DND-41 (cell line): ENCODE measurements around the gene PBX3.

Source experiments
- ATAC-seq: fragments of 200-7000 bp; cut with Tn5 transposase; 3 replicates; pipeline ENCODE4 v1.9.1; 2021; ENCODE audit warnings: low read depth; ENCODE audit not compliant: insufficient read depth
- DNase-seq: peaks from one replicate; pipeline ENCODE4 v3.0.0-alpha.2; 2020
- H2AFZ ChIP-seq: 2 replicates; pipeline ENCODE4 v1.6.0; 2012; ENCODE audit warnings: low read depth, low read length
- H3K27ac ChIP-seq: 2 replicates; pipeline ENCODE4 v1.5.1; 2012; ENCODE audit warnings: low read length, inconsistent platforms
- H3K27me3 ChIP-seq: fragments of 200-600 bp; sonication (generic); 2 replicates; pipeline ENCODE4 v1.6.0; 2012; ENCODE audit warnings: low read length, mild to moderate bottlenecking, inconsistent platforms; ENCODE audit not compliant: insufficient read depth, poor library complexity
- H3K36me3 ChIP-seq: 2 replicates; pipeline ENCODE4 v1.5.1; 2012; ENCODE audit warnings: low read length, inconsistent platforms; ENCODE audit not compliant: insufficient read depth
- H3K4me1 ChIP-seq: 2 replicates; pipeline ENCODE4 v1.5.1; 2012; ENCODE audit warnings: mild to moderate bottlenecking, low read length; ENCODE audit not compliant: insufficient read depth
- H3K4me2 ChIP-seq: 2 replicates; pipeline ENCODE4 v1.6.0; 2012; ENCODE audit warnings: mild to moderate bottlenecking, moderate library complexity, low read length, inconsistent platforms; ENCODE audit not compliant: insufficient read depth
- H3K4me3 ChIP-seq, 2 experiments: fragments of 200-600 bp in 1 of 2; shearing (Covaris generic) in 1 of 2; 2 replicates each; pipeline ENCODE4 v1.5.1; 2012 to 2016; ENCODE audit warnings: inconsistent platforms in 2 of 2, low read length in 2 of 2, mild to moderate bottlenecking in 2 of 2, low read depth in 1 of 2, moderate library complexity in 1 of 2
- H3K79me2 ChIP-seq: 2 replicates; pipeline ENCODE4 v1.6.0; 2012; ENCODE audit warnings: low read length, inconsistent platforms; ENCODE audit not compliant: insufficient read depth
- H3K9ac ChIP-seq: 2 replicates; pipeline ENCODE4 v1.6.0; 2012; ENCODE audit warnings: low read depth, mild to moderate bottlenecking, inconsistent platforms, low read length, moderate library complexity
- H3K9me3 ChIP-seq: 2 replicates; pipeline ENCODE4 v1.5.1; 2012; ENCODE audit warnings: low read length, moderate library complexity, mild to moderate bottlenecking, inconsistent platforms; ENCODE audit not compliant: insufficient read depth, severe bottlenecking
- H4K20me1 ChIP-seq: 2 replicates; pipeline ENCODE4 v1.6.0; 2012; ENCODE audit warnings: low read length; ENCODE audit not compliant: insufficient read depth
- EZH2 ChIP-seq: IDR thresholded peaks from 3 replicates; pipeline ENCODE4 v1.6.1; 2012; ENCODE audit warnings: borderline replicate concordance, low read depth, mild to moderate bottlenecking, moderate library complexity, low read length, inconsistent platforms; ENCODE audit not compliant: severe bottlenecking
- TF ChIP-seq, protein P1 (sequence below): IDR thresholded peaks from 2 replicates; pipeline ENCODE4 v1.5.1; 2012; ENCODE audit warnings: borderline replicate concordance, low read length, moderate library complexity, mild to moderate bottlenecking; ENCODE audit not compliant: poor library complexity, severe bottlenecking; ENCODE audit errors: extremely low read depth

PBX3 gene

DNA sequence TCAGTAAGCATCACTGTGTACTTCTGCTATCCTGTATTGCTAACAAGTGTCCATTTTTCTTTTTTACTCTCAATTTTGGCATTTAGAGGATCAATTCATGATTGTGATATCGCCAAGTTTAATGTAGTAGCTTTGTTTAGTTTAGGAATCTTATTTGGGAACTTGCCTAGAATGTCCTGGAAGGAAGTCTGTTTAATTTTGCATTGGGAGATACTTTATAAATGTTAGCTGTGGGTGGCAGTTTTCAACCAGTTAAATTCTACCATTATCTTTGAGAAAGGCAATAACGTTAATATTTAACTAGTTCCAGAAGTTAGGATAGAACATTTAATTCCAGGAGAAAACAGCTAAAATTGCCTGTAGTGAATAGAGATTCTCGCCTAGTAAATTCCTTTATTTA lies 78.6 kb downstream of the PBX3 start:
- DNase-seq (no peak), ATAC-seq (no peak)
- Histone ChIP-seq H3K79me2 (peaks cover 4% of the 10 kb centered on the region; the same call in 1 of the 2 replicates), H3K36me3 (no peaks in the 10 kb centered on the region), H3K4me2 (no peak overlapping the region), H3K4me1 (peaks cover 25% of the 10 kb centered on the region), H3K9me3 (no peaks in the 10 kb centered on the region), H2AFZ (no peak overlapping the region), H3K9ac (no peak overlapping the region), H4K20me1 (no peaks in the 10 kb centered on the region), H3K27me3 (no peaks in the 10 kb centered on the region), H3K27ac (no peak overlapping the region), H3K4me3 (no peak overlapping the region)
- TF ChIP-seq EZH2 = no peak
- TF ChIP-seq, protein P1, sequence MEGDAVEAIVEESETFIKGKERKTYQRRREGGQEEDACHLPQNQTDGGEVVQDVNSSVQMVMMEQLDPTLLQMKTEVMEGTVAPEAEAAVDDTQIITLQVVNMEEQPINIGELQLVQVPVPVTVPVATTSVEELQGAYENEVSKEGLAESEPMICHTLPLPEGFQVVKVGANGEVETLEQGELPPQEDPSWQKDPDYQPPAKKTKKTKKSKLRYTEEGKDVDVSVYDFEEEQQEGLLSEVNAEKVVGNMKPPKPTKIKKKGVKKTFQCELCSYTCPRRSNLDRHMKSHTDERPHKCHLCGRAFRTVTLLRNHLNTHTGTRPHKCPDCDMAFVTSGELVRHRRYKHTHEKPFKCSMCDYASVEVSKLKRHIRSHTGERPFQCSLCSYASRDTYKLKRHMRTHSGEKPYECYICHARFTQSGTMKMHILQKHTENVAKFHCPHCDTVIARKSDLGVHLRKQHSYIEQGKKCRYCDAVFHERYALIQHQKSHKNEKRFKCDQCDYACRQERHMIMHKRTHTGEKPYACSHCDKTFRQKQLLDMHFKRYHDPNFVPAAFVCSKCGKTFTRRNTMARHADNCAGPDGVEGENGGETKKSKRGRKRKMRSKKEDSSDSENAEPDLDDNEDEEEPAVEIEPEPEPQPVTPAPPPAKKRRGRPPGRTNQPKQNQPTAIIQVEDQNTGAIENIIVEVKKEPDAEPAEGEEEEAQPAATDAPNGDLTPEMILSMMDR = no peak

DNA sequence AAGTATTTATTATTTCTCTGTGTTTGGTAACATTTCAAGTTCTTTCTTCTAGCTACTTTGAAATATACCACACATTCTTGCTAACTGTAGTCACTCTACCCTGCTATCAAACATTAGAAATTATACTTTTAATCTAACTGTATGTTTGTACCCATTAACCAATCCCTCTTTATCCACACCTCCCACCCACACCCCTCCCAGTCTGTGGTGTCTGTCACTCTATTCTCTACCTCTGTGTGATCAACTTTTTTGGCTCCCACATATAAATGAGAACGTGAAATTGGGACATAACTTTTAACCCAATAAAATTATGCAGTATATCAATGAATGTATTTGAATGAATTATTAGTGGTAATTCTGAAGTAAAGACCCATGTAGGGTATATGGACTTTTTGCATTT lies 79.7 kb downstream of the PBX3 start:
- Histone ChIP-seq H2AFZ (no peak overlapping the region), H3K36me3 (no peaks in the 10 kb centered on the region), H4K20me1 (no peaks in the 10 kb centered on the region), H3K9me3 (no peaks in the 10 kb centered on the region), H3K9ac (no peak overlapping the region), H3K4me3 (no peak overlapping the region), H3K27ac (no peak overlapping the region), H3K4me2 (no peak overlapping the region), H3K27me3 (no peaks in the 10 kb centered on the region), H3K79me2 (peaks cover 4% of the 10 kb centered on the region; the same call in 1 of the 2 replicates), H3K4me1 (peaks cover 25% of the 10 kb centered on the region)
- no peak for DNase-seq
- no peak for ATAC-seq
- no peak for TF ChIP-seq EZH2
- TF ChIP-seq, protein P1 = no peak

DNA sequence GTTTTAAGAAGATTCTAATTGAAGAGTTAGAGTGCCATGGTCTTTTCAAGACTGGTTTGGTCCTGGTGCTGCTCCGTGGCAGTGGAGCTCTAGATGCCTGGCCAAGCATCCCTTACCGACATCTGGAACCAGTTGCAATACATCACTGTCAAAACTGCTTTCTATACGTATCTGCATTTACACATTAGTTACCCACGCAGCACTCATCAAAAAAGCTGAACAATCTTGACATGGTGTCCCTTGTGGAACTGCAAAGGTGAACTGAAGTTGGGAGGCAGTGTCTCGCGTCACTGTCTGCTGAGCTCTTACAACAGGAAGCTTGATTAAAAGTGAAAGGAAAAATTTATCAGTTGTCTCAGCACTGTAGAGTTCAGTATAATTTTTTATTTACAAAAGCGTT lies 82.6 kb downstream of the PBX3 start:
- Histone ChIP-seq H3K36me3 (no peaks in the 10 kb centered on the region), H3K4me2 (peak overlapping the region; percentile 61), H4K20me1 (no peaks in the 10 kb centered on the region), H3K9me3 (no peaks in the 10 kb centered on the region), H3K9ac (peak overlapping the region; percentile 0; the same call in 1 of the 2 replicates), H3K27ac (peak overlapping the region; percentile 55; the same call in 1 of the 2 replicates), H3K27me3 (no peaks in the 10 kb centered on the region), H3K4me3 (peak overlapping the region in 1 of 2 experiments; percentile 42; a peak in 2 of 4 replicates), H3K79me2 (peaks cover 6% of the 10 kb centered on the region; the same call in 1 of the 2 replicates), H2AFZ (peak overlapping the region; percentile 38), H3K4me1 (peaks cover 12% of the 10 kb centered on the region; the same call in 1 of the 2 replicates)
- ATAC-seq (peak; percentile 99), DNase-seq (peak; percentile 54)
- no peak for TF ChIP-seq EZH2
- TF ChIP-seq, protein P1 = no peak

DNA sequence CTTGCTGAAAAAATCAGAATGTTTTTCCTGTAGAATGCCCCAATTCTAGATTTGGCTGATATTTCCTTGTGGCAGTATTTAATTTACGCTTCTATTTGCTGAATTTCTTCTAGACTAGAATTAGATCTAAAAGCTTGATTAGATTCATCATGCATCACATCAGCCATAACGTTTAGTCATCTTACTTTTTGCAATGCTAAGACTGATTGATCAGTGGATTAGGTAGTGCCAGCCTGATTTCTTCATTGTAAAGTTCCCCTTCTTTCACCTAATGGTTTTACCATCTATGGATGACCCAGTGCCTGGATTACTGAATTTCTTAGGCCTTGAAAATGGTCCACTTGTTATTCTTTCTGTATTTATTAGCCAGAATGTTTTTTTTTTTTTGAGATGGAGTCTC lies 83.9 kb downstream of the PBX3 start:
- Histone ChIP-seq H3K27me3 (no peaks in the 10 kb centered on the region), H3K4me2 (no peak overlapping the region), H3K36me3 (no peaks in the 10 kb centered on the region), H3K4me1 (peaks cover 12% of the 10 kb centered on the region; the same call in 1 of the 2 replicates), H3K27ac (no peak overlapping the region), H3K9ac (no peak overlapping the region), H4K20me1 (no peaks in the 10 kb centered on the region), H3K79me2 (peaks cover 4% of the 10 kb centered on the region; the same call in 1 of the 2 replicates), H3K9me3 (no peaks in the 10 kb centered on the region), H2AFZ (no peak overlapping the region), H3K4me3 (no peak overlapping the region)
- no peak for ATAC-seq
- DNase-seq = no peak
- TF ChIP-seq, protein P1 = no peak
- no peak for TF ChIP-seq EZH2
